ENCODE results near the gene TRAF7. TPM values are rescaled to one million over a fixed set of nuclear protein-coding genes. Genes with fewer than 3 reads are reported as not detected.

The TRAF7 gene
- total and polyA plus RNA-seq, 2 of the 13 experiments (the other 11 are each of a cell fraction or from before 2014, with no cell fraction given): 47.9 to 65.6 TPM

DNA sequence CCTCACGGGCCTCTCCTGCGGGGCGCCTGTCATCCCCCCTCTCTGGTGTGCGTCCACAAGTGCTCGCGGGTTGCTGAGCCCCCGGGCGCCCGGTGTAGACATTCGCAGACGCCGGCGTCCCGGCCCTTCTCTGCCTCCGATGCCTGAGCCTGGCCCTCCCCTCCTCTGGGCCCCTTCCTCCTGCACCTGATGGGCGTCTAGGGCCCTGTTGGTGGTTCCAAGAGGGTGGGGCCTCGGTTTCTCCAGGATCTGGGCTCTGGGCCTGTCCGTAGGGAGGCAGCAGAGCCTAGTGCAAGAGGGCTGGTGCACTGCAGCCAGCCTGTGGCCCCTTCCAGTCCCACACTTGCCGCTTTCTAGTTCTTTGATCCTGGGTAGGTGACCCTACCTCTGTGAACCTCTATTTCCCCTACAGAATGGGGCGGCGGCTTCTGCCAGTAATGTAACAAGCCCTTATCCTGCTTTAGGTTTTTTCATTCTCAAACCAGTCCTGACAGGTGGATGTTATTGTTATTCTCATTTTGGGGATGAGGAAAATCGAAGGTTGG lies 68.4 kb downstream of the TRAF7 start (continued):
- TF ChIP-seq, protein P1, sequence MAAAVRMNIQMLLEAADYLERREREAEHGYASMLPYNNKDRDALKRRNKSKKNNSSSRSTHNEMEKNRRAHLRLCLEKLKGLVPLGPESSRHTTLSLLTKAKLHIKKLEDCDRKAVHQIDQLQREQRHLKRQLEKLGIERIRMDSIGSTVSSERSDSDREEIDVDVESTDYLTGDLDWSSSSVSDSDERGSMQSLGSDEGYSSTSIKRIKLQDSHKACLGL (CRISPR knock-in tag; IDR thresholded peaks at IDR 0.05): no peak
- no peak for TF ChIP-seq RELA (CRISPR knock-in tag; IDR thresholded peaks at IDR 0.05)
- TF ChIP-seq FLYWCH1 (CRISPR knock-in tag; IDR thresholded peaks at IDR 0.05): no peak
- TF ChIP-seq ZNF451 (CRISPR knock-in tag; IDR thresholded peaks at IDR 0.05): 0 out of 2 replicates have a peak, but pooled peaks have one; percentile 2
- 0 out of 2 replicates have a peak, but pooled peaks have one; percentile 1 for TF ChIP-seq ZNF232 (CRISPR knock-in tag; IDR thresholded peaks at IDR 0.05; ENCODE audit: borderline replicate concordance)
- TF ChIP-seq ZBTB7A (CRISPR knock-in tag; IDR thresholded peaks at IDR 0.05): peak; percentile 36; the same call in 1 of the 2 replicates
- peak; percentile 55 for TF ChIP-seq STAG1 (CRISPR knock-in tag; IDR thresholded peaks at IDR 0.05)
- TF ChIP-seq ZNF672 (CRISPR knock-in tag; IDR thresholded peaks at IDR 0.05): no peak
- no peak for TF ChIP-seq ZNF615 (CRISPR knock-in tag; IDR thresholded peaks at IDR 0.05; ENCODE audit: borderline replicate concordance)
- TF ChIP-seq, protein P2, sequence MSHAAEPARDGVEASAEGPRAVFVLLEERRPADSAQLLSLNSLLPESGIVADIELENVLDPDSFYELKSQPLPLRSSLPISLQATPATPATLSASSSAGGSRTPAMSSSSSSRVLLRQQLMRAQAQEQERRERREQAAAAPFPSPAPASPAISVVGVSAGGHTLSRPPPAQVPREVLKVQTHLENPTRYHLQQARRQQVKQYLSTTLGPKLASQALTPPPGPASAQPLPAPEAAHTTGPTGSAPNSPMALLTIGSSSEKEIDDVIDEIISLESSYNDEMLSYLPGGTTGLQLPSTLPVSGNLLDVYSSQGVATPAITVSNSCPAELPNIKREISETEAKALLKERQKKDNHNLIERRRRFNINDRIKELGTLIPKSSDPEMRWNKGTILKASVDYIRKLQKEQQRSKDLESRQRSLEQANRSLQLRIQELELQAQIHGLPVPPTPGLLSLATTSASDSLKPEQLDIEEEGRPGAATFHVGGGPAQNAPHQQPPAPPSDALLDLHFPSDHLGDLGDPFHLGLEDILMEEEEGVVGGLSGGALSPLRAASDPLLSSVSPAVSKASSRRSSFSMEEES (CRISPR knock-in tag; IDR thresholded peaks at IDR 0.05): 0 out of 2 replicates have a peak, but pooled peaks have one; percentile 17
- TF ChIP-seq ZSCAN12 (CRISPR knock-in tag; IDR thresholded peaks at IDR 0.05): 0 out of 2 replicates have a peak, but pooled peaks have one; percentile 5
- no peak for TF ChIP-seq SP5 (CRISPR knock-in tag; IDR thresholded peaks at IDR 0.05; ENCODE audit: borderline replicate concordance, low read depth)
- TF ChIP-seq RFXAP (CRISPR knock-in tag; IDR thresholded peaks at IDR 0.05; ENCODE audit: borderline replicate concordance): 0 out of 2 replicates have a peak, but pooled peaks have one; percentile 2
- peak; percentile 10 for TF ChIP-seq ASH2L (IDR thresholded peaks at IDR 0.05; ENCODE audit: insufficient read length, low read depth, low read length)
- TF ChIP-seq SYNCRIP (IDR thresholded peaks at IDR 0.05; ENCODE audit: insufficient read depth, low read depth, low read length): no peak
- TF ChIP-seq, protein P3, sequence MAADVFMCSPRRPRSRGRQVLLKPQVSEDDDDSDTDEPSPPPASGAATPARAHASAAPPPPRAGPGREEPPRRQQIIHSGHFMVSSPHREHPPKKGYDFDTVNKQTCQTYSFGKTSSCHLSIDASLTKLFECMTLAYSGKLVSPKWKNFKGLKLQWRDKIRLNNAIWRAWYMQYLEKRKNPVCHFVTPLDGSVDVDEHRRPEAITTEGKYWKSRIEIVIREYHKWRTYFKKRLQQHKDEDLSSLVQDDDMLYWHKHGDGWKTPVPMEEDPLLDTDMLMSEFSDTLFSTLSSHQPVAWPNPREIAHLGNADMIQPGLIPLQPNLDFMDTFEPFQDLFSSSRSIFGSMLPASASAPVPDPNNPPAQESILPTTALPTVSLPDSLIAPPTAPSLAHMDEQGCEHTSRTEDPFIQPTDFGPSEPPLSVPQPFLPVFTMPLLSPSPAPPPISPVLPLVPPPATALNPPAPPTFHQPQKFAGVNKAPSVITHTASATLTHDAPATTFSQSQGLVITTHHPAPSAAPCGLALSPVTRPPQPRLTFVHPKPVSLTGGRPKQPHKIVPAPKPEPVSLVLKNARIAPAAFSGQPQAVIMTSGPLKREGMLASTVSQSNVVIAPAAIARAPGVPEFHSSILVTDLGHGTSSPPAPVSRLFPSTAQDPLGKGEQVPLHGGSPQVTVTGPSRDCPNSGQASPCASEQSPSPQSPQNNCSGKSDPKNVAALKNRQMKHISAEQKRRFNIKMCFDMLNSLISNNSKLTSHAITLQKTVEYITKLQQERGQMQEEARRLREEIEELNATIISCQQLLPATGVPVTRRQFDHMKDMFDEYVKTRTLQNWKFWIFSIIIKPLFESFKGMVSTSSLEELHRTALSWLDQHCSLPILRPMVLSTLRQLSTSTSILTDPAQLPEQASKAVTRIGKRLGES (CRISPR knock-in tag; IDR thresholded peaks at IDR 0.05; ENCODE audit: borderline replicate concordance): 0 out of 2 replicates have a peak, but pooled peaks have one; percentile 7
- no peak; the same call in 1 of the 2 replicates for TF ChIP-seq ZNF556 (CRISPR knock-in tag; IDR thresholded peaks at IDR 0.05; ENCODE audit: borderline replicate concordance)
- TF ChIP-seq, protein P4, sequence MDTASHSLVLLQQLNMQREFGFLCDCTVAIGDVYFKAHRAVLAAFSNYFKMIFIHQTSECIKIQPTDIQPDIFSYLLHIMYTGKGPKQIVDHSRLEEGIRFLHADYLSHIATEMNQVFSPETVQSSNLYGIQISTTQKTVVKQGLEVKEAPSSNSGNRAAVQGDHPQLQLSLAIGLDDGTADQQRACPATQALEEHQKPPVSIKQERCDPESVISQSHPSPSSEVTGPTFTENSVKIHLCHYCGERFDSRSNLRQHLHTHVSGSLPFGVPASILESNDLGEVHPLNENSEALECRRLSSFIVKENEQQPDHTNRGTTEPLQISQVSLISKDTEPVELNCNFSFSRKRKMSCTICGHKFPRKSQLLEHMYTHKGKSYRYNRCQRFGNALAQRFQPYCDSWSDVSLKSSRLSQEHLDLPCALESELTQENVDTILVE (CRISPR knock-in tag; IDR thresholded peaks at IDR 0.05): no peak
- TF ChIP-seq NFATC3 (CRISPR knock-in tag; IDR thresholded peaks at IDR 0.05): 0 out of 2 replicates have a peak, but pooled peaks have one; percentile 18
- TF ChIP-seq KDM5A (IDR thresholded peaks at IDR 0.05; ENCODE audit: borderline replicate concordance, low read length): peak; percentile 85
- TF ChIP-seq ZNF564 (CRISPR knock-in tag; IDR thresholded peaks at IDR 0.05): 0 out of 2 replicates have a peak, but pooled peaks have one; percentile 15
- peak; percentile 70 for TF ChIP-seq AGO2 (optimal IDR thresholded peaks at IDR 0.05; ENCODE audit: low read depth, low read length)
